Testis (tissue), 2 donors: ENCODE measurements around the gene SHLD1.

ENCODE experiments used
- CTCF ChIP-seq, 3 experiments: fragments of 450-650 bp in 2 of 3; fragments of 200-600 bp in 1 of 3; sonication (generic) in 1 of 3; IDR thresholded peaks; one replicate each; pipeline ENCODE4 v1.5.1; 2016 to 2019; ENCODE audit warnings: antibody characterized with exemption in 3 of 3, mild to moderate bottlenecking in 2 of 3, moderate library complexity in 1 of 3
- POLR2A ChIP-seq: fragments of 450-650 bp; IDR thresholded peaks from one replicate; pipeline ENCODE4 v1.6.1; 2017; ENCODE audit warnings: antibody characterized with exemption, mild to moderate bottlenecking, moderate library complexity

- no peak for TF ChIP-seq CTCF (IDR thresholded peaks at IDR 0.05)
- TF ChIP-seq POLR2A = no peak
Measured at GRCh38 chr20:5784735-5785134, 34.5 kb downstream of the SHLD1 start.
